ENCODE data around the gene RAMP1.

GRCh38 chr2:237833546-237833945, 25.9 kb upstream of the RAMP1 start:
- TF ChIP-seq CTCF (IDR thresholded peaks at IDR 0.05) (no peak), POLR2A (IDR thresholded peaks at IDR 0.05) (no peak)

Measured in thyroid gland (tissue), 4 donors.